ENCODE measurements around the gene BMS1. TPM values are rescaled to one million over a fixed set of nuclear protein-coding genes. Genes with fewer than 3 reads are reported as not detected.
A peak's percentile ranks its signal among the peaks of the same experiment; 100 is the strongest.

Gene BMS1
- total RNA-seq, 1 experiment from 2014 or later: 32.3 TPM

- TF ChIP-seq TCF7L2 (IDR thresholded peaks at IDR 0.05; ENCODE audit: low read depth, low read length) (no peak), CTCF (IDR thresholded peaks at IDR 0.05) (peak; percentile 70)
- H3K9me3 ChIP-seq (ENCODE audit: control insufficient read depth, insufficient read depth, low read depth, low read length): no peaks in the 10 kb centered on the region
- ChIA-PET CTCF (interaction anchor here (0.6 to 0.7 kb wide), 2 partner anchors 75 to 616 kb away, joined by 3 to 4 read pairs; no protein-coding TSS in a partner anchor), POLR2A (no interaction called here)
- no peaks in the 10 kb centered on the region for H3K36me3 ChIP-seq (ENCODE audit: control insufficient read depth, insufficient read depth, low read length)
- no peak overlapping the region for H3K27ac ChIP-seq (ENCODE audit: low read length)
- H3K4me3 ChIP-seq (ENCODE audit: low read depth in 2 of 2, low read length in 2 of 2): no peak overlapping the region
- H3K4me1 ChIP-seq (ENCODE audit: control insufficient read depth, insufficient read depth, low read length): peaks cover 2% of the 10 kb centered on the region; the same call in 1 of the 2 replicates
- ATAC-seq (no peak), DNase-seq (ENCODE audit: low read depth, low spot score) (no peak)
- H3K27me3 ChIP-seq (ENCODE audit: control insufficient read depth, insufficient read depth, low read length): peaks cover 2% of the 10 kb centered on the region; the same call in 1 of the 2 replicates
- BruUV-seq (replicated peaks): no TSS peak
- intact Hi-C loops (cut with micrococcal nuclease; ENCODE audit: unreplicated experiment): loop anchor here (10.0 kb wide), 1 partner anchor 120 kb away; no protein-coding TSS in a partner anchor
- in situ Hi-C loops (cut with HindIII; ENCODE audit: low pct_unique_long_range_greater_than_20kb, low sequenced_read_pairs): no loop called here
These were observed 82.0 kb downstream of the BMS1 start for GRCh38 chr10:42864575-42864974.

DNA sequence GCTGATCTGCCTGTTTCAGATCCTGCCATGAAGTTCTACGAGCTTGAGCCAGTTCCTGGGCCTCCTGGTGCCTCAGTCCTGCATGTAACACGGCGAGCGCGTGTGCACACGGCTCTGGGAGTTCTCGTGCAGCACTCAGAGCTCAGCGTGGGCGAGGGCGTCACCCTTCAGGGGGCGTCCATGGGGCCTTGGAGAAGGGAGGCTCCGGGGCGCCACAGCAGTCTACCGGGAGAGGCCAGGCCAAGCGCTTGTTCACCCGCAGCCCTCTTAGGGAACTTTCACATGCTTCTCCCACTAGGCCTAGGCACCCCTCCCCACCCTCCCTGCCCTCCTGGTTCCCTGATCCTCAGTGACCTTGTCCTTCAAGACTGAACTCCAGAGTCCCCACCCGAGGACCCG is 83.1 kb downstream of the BMS1 start:
- intact Hi-C loops (cut with micrococcal nuclease; ENCODE audit: unreplicated experiment): loop anchor here (1.0 to 10.0 kb wide), 4 partner anchors 119 to 239 kb away; no protein-coding TSS in a partner anchor
- DNase-seq (ENCODE audit: low read depth, low spot score): no peak
- Histone ChIP-seq H3K27ac (ENCODE audit: low read length) (no peak overlapping the region), H3K9me3 (ENCODE audit: control insufficient read depth, insufficient read depth, low read depth, low read length) (no peaks in the 10 kb centered on the region), H3K27me3 (ENCODE audit: control insufficient read depth, insufficient read depth, low read length) (peaks cover 2% of the 10 kb centered on the region; the same call in 1 of the 2 replicates), H3K36me3 (ENCODE audit: control insufficient read depth, insufficient read depth, low read length) (no peaks in the 10 kb centered on the region), H3K4me1 (ENCODE audit: control insufficient read depth, insufficient read depth, low read length) (peaks cover 2% of the 10 kb centered on the region; the same call in 1 of the 2 replicates), H3K4me3 (ENCODE audit: low read depth in 2 of 2, low read length in 2 of 2) (no peak overlapping the region)
- no peak for ATAC-seq
- in situ Hi-C loops (cut with HindIII; ENCODE audit: low pct_unique_long_range_greater_than_20kb, low sequenced_read_pairs): no loop called here
- CTCF ChIA-PET: no interaction called here
- no TSS peak for BruUV-seq (replicated peaks)
- POLR2A ChIA-PET: no interaction called here
- TF ChIP-seq, protein P1, sequence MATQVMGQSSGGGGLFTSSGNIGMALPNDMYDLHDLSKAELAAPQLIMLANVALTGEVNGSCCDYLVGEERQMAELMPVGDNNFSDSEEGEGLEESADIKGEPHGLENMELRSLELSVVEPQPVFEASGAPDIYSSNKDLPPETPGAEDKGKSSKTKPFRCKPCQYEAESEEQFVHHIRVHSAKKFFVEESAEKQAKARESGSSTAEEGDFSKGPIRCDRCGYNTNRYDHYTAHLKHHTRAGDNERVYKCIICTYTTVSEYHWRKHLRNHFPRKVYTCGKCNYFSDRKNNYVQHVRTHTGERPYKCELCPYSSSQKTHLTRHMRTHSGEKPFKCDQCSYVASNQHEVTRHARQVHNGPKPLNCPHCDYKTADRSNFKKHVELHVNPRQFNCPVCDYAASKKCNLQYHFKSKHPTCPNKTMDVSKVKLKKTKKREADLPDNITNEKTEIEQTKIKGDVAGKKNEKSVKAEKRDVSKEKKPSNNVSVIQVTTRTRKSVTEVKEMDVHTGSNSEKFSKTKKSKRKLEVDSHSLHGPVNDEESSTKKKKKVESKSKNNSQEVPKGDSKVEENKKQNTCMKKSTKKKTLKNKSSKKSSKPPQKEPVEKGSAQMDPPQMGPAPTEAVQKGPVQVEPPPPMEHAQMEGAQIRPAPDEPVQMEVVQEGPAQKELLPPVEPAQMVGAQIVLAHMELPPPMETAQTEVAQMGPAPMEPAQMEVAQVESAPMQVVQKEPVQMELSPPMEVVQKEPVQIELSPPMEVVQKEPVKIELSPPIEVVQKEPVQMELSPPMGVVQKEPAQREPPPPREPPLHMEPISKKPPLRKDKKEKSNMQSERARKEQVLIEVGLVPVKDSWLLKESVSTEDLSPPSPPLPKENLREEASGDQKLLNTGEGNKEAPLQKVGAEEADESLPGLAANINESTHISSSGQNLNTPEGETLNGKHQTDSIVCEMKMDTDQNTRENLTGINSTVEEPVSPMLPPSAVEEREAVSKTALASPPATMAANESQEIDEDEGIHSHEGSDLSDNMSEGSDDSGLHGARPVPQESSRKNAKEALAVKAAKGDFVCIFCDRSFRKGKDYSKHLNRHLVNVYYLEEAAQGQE (IDR thresholded peaks at IDR 0.05; ENCODE audit: insufficient read depth in 1 of 2, low read depth in 2 of 2, low read length in 1 of 2): no peak
- TF ChIP-seq SIN3A (IDR thresholded peaks at IDR 0.05; ENCODE audit: borderline replicate concordance, insufficient read depth, low read depth, low read length) (no peak), CTCF (IDR thresholded peaks at IDR 0.05) (no peak), POLR2AphosphoS5 (IDR thresholded peaks at IDR 0.05; ENCODE audit: low read depth, low read length) (no peak), TCF7L2 (IDR thresholded peaks at IDR 0.05; ENCODE audit: low read depth, low read length) (no peak)
